ENCODE data around the gene SLITRK3. TPM values are rescaled to one million over a fixed set of nuclear protein-coding genes. Genes with fewer than 3 reads are reported as not detected.

SLITRK3 gene
- total RNA-seq, 4 donors from 2014 or later = 0.55 to 0.64 TPM; not detected in 2

- 58 to 67% methylated on average over 2 of the region's 2 CpGs for WGBS, 2 donors (ENCODE audit: low coverage in 1 of 2)
- no peaks in the 10 kb centered on the region for H3K27me3 ChIP-seq
- H3K4me1 ChIP-seq = no peaks in the 10 kb centered on the region
- H3K4me3 ChIP-seq = no peak overlapping the region
- H3K9me3 ChIP-seq = no peaks in the 10 kb centered on the region
- intact Hi-C loops (cut with DNase I; ENCODE audit: low total_unique reads) = no loop called here
- TF ChIP-seq EP300 (IDR thresholded peaks at IDR 0.05; ENCODE audit: low read depth) (no peak), POLR2AphosphoS5 (IDR thresholded peaks at IDR 0.05) (no peak), POLR2A (IDR thresholded peaks at IDR 0.05) (no peak), CTCF (IDR thresholded peaks at IDR 0.05) (no peak)
- no peak overlapping the region for H3K27ac ChIP-seq
- no peak for DNase-seq
- H3K36me3 ChIP-seq = no peaks in the 10 kb centered on the region
- in situ Hi-C loops (cut with MboI; ENCODE audit: low pct_ligation_motif_present in 1 of 4, low pct_unique_long_range_greater_than_20kb in 1 of 4, low sequenced_read_pairs in 3 of 4) = no loop called here
These were observed 21.6 kb upstream of the SLITRK3 start for GRCh38 chr3:165217739-165218138.

DNA sequence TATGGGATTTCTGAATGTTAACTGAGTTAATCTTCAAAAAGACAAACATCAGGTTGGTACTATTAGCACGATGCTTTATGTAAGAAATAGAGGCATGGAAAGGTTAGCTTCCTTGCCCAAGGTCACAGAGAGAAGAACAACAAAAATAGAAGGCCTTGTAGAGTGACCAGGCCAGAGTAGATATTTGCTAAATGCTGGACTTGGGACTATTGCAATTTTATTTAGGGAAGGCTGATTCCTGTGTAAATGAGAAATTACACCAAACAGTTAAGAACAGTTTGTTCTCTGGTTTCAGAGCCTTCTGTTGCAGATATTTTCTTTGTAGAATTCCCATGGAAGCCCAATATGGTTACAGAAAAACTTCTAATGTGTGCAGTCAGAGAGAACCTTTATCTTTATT lies 16.4 kb upstream of the SLITRK3 start:
- Histone ChIP-seq H3K4me1 (no peaks in the 10 kb centered on the region), H3K4me3 (no peak overlapping the region), H3K9me3 (no peaks in the 10 kb centered on the region), H3K36me3 (no peaks in the 10 kb centered on the region), H3K27ac (no peak overlapping the region), H3K27me3 (no peaks in the 10 kb centered on the region)
- no peak for DNase-seq
- intact Hi-C loops (cut with DNase I; ENCODE audit: low total_unique reads) (no loop called here), in situ Hi-C loops (cut with MboI; ENCODE audit: low pct_ligation_motif_present in 1 of 4, low pct_unique_long_range_greater_than_20kb in 1 of 4, low sequenced_read_pairs in 3 of 4) (no loop called here)
- WGBS, 2 donors (ENCODE audit: low coverage in 1 of 2) = 45 to 67% methylated on average over 1 of the region's 1 CpG
- TF ChIP-seq POLR2A (IDR thresholded peaks at IDR 0.05) = no peak
- TF ChIP-seq CTCF (IDR thresholded peaks at IDR 0.05) = no peak
- TF ChIP-seq EP300 (IDR thresholded peaks at IDR 0.05; ENCODE audit: low read depth) = no peak
- TF ChIP-seq POLR2AphosphoS5 (IDR thresholded peaks at IDR 0.05) = no peak

GRCh38 chr3:165211721-165212120 lies 15.5 kb upstream of the SLITRK3 start:
- peaks cover 0 to 2% (median 0%) of the 10 kb centered on the region in 4 donors for H3K4me1 ChIP-seq
- no peak overlapping the region for H3K4me3 ChIP-seq
- H3K36me3 ChIP-seq = no peaks in the 10 kb centered on the region
- H3K27ac ChIP-seq = no peak overlapping the region
- in situ Hi-C loops (cut with MboI; ENCODE audit: low pct_ligation_motif_present in 1 of 4, low pct_unique_long_range_greater_than_20kb in 1 of 4, low sequenced_read_pairs in 3 of 4) = no loop called here
- no peak for TF ChIP-seq POLR2A (IDR thresholded peaks at IDR 0.05)
- no peak for TF ChIP-seq POLR2AphosphoS5 (IDR thresholded peaks at IDR 0.05)
- TF ChIP-seq CTCF (IDR thresholded peaks at IDR 0.05) = no peak
- TF ChIP-seq EP300 (IDR thresholded peaks at IDR 0.05; ENCODE audit: low read depth) = no peak
- whole genome bisulfite sequencing, 2 donors (ENCODE audit: low coverage in 1 of 2) = 75 to 100% methylated on average over 1 to 4 of the region's 4 CpGs
- H3K9me3 ChIP-seq = no peaks in the 10 kb centered on the region
- no peaks in the 10 kb centered on the region for H3K27me3 ChIP-seq
- DNase-seq = no peak
- intact Hi-C loops (cut with DNase I; ENCODE audit: low total_unique reads) = no loop called here

DNA sequence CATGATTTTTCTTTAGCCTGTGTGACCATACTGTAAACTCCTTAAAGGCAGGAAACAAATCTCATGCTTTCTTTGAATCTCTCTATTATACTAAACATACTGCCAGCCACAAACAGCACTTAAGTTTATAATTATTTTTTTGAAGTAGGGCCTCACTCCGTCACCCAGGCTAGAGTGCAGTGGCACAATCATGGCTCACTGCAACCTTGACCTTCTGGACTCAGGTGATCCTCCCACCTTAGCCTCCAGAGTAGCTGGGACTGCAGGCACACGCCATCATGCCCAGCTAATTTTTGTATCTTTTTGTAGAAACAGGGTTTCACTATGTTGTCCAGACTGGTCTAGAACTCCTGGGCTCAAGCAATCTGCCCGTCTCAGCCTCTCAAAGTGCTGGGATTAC lies 14.5 kb upstream of the SLITRK3 start:
- no peak for DNase-seq
- Histone ChIP-seq H3K9me3 (no peaks in the 10 kb centered on the region), H3K27ac (no peak overlapping the region), H3K36me3 (no peaks in the 10 kb centered on the region), H3K27me3 (no peaks in the 10 kb centered on the region), H3K4me3 (no peak overlapping the region), H3K4me1 (peaks cover 0 to 2% (median 0%) of the 10 kb centered on the region in 4 donors)
- 80 to 93% methylated on average over 1 to 3 of the region's 3 CpGs for WGBS, 2 donors (ENCODE audit: low coverage in 1 of 2)
- intact Hi-C loops (cut with DNase I; ENCODE audit: low total_unique reads) = no loop called here
- in situ Hi-C loops (cut with MboI; ENCODE audit: low pct_ligation_motif_present in 1 of 4, low pct_unique_long_range_greater_than_20kb in 1 of 4, low sequenced_read_pairs in 3 of 4) = no loop called here
- TF ChIP-seq POLR2AphosphoS5 (IDR thresholded peaks at IDR 0.05) (no peak), POLR2A (IDR thresholded peaks at IDR 0.05) (no peak), EP300 (IDR thresholded peaks at IDR 0.05; ENCODE audit: low read depth) (no peak), CTCF (IDR thresholded peaks at IDR 0.05) (no peak)

Measured in transverse colon (tissue), 4 donors.